GM23338 (cell line): ENCODE data around the gene C11orf54. TPM values are rescaled to one million over a fixed set of nuclear protein-coding genes. Genes with fewer than 3 reads are reported as not detected.

Experiments
- ATAC-seq: fragments of 200-7000 bp; cut with Tn5 transposase; 3 replicates; pipeline ENCODE4 v1.9.1; 2020
- DNase-seq: peaks from one replicate; pipeline ENCODE4 v3.0.0-alpha.2; 2015; ENCODE audit warnings: low spot score
- H2AFZ ChIP-seq: fragments of 200-600 bp; sonication (generic); 2 replicates; pipeline ENCODE4 v1.8.0; 2016; ENCODE audit warnings: antibody characterized with exemption, mild to moderate bottlenecking, moderate library complexity
- H3F3A ChIP-seq: fragments of 200-600 bp; sonication (generic); replicated peaks from 2 replicates; pipeline ENCODE4 v1.8.0; 2017; ENCODE audit warnings: antibody characterized with exemption, mixed run types, low read depth
- H3K27ac ChIP-seq: fragments of 200-600 bp; sonication (generic); 2 replicates; pipeline ENCODE4 v1.6.1; 2016; ENCODE audit warnings: low read depth
- H3K27me3 ChIP-seq: fragments of 200-600 bp; sonication (generic); 2 replicates; pipeline ENCODE4 v1.8.0; 2016; ENCODE audit warnings: mild to moderate bottlenecking, mixed run types, moderate library complexity; ENCODE audit not compliant: insufficient read depth
- H3K36me3 ChIP-seq: fragments of 200-600 bp; sonication (generic); 2 replicates; pipeline ENCODE4 v1.8.0; 2016; ENCODE audit warnings: mild to moderate bottlenecking; ENCODE audit not compliant: insufficient read depth
- H3K4me1 ChIP-seq: fragments of 200-600 bp; sonication (generic); 2 replicates; pipeline ENCODE4 v1.8.0; 2016; ENCODE audit warnings: mild to moderate bottlenecking, moderate library complexity; ENCODE audit not compliant: insufficient read depth
- H3K4me2 ChIP-seq: fragments of 200-600 bp; sonication (generic); 2 replicates; pipeline ENCODE4 v1.7.1; 2017; ENCODE audit warnings: mixed run types
- H3K4me3 ChIP-seq: fragments of 200-600 bp; sonication (generic); 2 replicates; pipeline ENCODE4 v1.6.1; 2016; ENCODE audit warnings: mixed run types
- H3K79me2 ChIP-seq: fragments of 200-600 bp; sonication (generic); replicated peaks from 2 replicates; pipeline ENCODE4 v1.8.0; 2017; ENCODE audit warnings: mild to moderate bottlenecking; ENCODE audit not compliant: insufficient read depth
- H3K9me2 ChIP-seq: fragments of 200-600 bp; sonication (generic); 2 replicates; pipeline ENCODE4 v1.8.0; 2017; ENCODE audit not compliant: insufficient read depth
- H4K20me1 ChIP-seq: fragments of 200-600 bp; sonication (generic); replicated peaks from 2 replicates; pipeline ENCODE4 v1.8.0; 2017; ENCODE audit warnings: mild to moderate bottlenecking; ENCODE audit not compliant: insufficient read depth
- H3K27ac Mint-ChIP-seq: 2 replicates; pipeline ENCODE4 v1.8.0; 2020; ENCODE audit warnings: inconsistent platforms, mild to moderate bottlenecking, moderate library complexity, mixed read lengths
- H3K27me3 Mint-ChIP-seq: 3 replicates; pipeline ENCODE4 v1.8.0; 2022; ENCODE audit warnings: low read depth, mild to moderate bottlenecking, moderate library complexity, mixed read lengths, inconsistent platforms; ENCODE audit not compliant: insufficient read depth, poor library complexity
- H3K36me3 Mint-ChIP-seq: 3 replicates; pipeline ENCODE4 v1.8.0; 2021; ENCODE audit warnings: low read depth, mild to moderate bottlenecking, inconsistent platforms, moderate library complexity, mixed read lengths
- H3K4me1 Mint-ChIP-seq: 3 replicates; pipeline ENCODE4 v1.8.0; 2020; ENCODE audit warnings: mild to moderate bottlenecking, inconsistent platforms, mixed read lengths
- H3K4me3 Mint-ChIP-seq: 3 replicates; pipeline ENCODE4 v1.8.0; 2021; ENCODE audit warnings: moderate library complexity, mild to moderate bottlenecking, inconsistent platforms, mixed read lengths
- H3K9me3 Mint-ChIP-seq: 3 replicates; pipeline ENCODE4 v1.8.0; 2020; ENCODE audit warnings: moderate library complexity, mild to moderate bottlenecking, inconsistent platforms, mixed read lengths
- CREB1 ChIP-seq: fragments of 250-450 bp; sonication (Bioruptor Pico); IDR thresholded peaks from 2 replicates; pipeline ENCODE4 v1.5.0; 2020; ENCODE audit warnings: low read depth, mild to moderate bottlenecking, moderate library complexity
- EZH2 ChIP-seq: fragments of 200-600 bp; sonication (generic); IDR thresholded peaks from one replicate; pipeline ENCODE4 v1.8.0; 2017; ENCODE audit warnings: antibody characterized with exemption, mild to moderate bottlenecking, low read depth; ENCODE audit not compliant: unreplicated experiment
- EZH2phosphoT487 ChIP-seq: fragments of 200-600 bp; sonication (generic); IDR thresholded peaks from one replicate; pipeline ENCODE4 v1.8.1; 2018; ENCODE audit warnings: antibody characterized with exemption; ENCODE audit not compliant: unreplicated experiment
- NANOG ChIP-seq: IDR thresholded peaks from 2 replicates; pipeline ENCODE4 v1.6.1; 2016; ENCODE audit warnings: antibody characterized with exemption, borderline replicate concordance
- POLR2AphosphoS5 ChIP-seq: IDR thresholded peaks from 2 replicates; pipeline ENCODE4 v1.6.1; 2016; ENCODE audit warnings: antibody characterized with exemption, low read depth
- STAT1 ChIP-seq: IDR thresholded peaks from one replicate; pipeline ENCODE4 v1.6.1; 2016; ENCODE audit warnings: antibody characterized with exemption; ENCODE audit not compliant: unreplicated experiment
- ZNF114 ChIP-seq: fragments of 250-450 bp; sonication (Bioruptor Pico); IDR thresholded peaks from 2 replicates; pipeline ENCODE4 v1.5.0; 2020; ENCODE audit warnings: mild to moderate bottlenecking, moderate library complexity
- ZNF331 ChIP-seq: fragments of 250-450 bp; sonication (Bioruptor Pico); IDR thresholded peaks from 2 replicates; pipeline ENCODE4 v1.5.0; 2020; ENCODE audit warnings: low read depth, mild to moderate bottlenecking, moderate library complexity
- polyA plus RNA-seq: library from polyadenylated mRNA; unstranded; fragments of >200 nt; fragmentation: Nextera tagmentation; extraction: Ambion mirVana; gene quantifications from 2 replicates; pipeline ENCODE4 v1.2.1, GENCODE V29; 2016
- total RNA-seq: library from RNA; depleted of rRNA; stranded (reverse); fragments of >200 nt; shearing (Covaris generic); gene quantifications from 2 replicates; pipeline ENCODE4 v1.2.3, GENCODE V29; 2014
- TF ChIP-seq, protein P1 (sequence below): fragments of 250-450 bp; sonication (Bioruptor Pico); IDR thresholded peaks from 2 replicates; pipeline ENCODE4 v1.5.0; 2020; ENCODE audit warnings: mild to moderate bottlenecking, moderate library complexity
- TF ChIP-seq, protein P2 (sequence below), 2 experiments: fragments of 200-600 bp in 1 of 2; sonication (generic) in 1 of 2; conservative IDR thresholded peaks; 2 replicates each; pipeline versions ENCODE4 v1.5.1 to v1.6.1; 2016 to 2017; ENCODE audit warnings: antibody characterized with exemption in 2 of 2, low read depth in 2 of 2, mild to moderate bottlenecking in 2 of 2, moderate library complexity in 1 of 2
- TF ChIP-seq, protein P3 (sequence below): IDR thresholded peaks from 2 replicates; pipeline ENCODE4 v1.6.1; 2016; ENCODE audit warnings: antibody characterized with exemption
- TF ChIP-seq, protein P4 (sequence below): IDR thresholded peaks from one replicate; pipeline ENCODE4 v1.6.1; 2018; ENCODE audit warnings: antibody characterized with exemption; ENCODE audit not compliant: unreplicated experiment

Gene C11orf54
- total and polyA plus RNA-seq, 2 experiments from 2014 or later: 35.8 to 38.8 TPM

DNA sequence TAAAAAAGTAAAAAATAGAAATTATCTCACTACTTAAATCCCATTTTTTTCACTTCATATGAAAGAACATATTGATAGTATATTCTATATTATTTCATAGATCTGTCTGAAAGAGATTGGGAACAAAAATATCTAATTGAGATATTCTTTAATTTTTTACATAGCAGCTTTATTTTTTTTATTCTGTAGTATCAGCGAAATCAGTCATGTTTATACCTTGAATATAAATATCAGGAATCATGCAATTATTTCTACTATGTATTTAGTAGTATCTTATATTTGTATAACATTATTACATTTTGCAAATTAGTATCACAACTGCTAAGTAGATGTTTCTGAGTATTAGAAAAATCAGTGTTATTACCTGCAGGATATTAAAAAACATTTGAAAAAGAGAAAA lies 20.4 kb downstream of the C11orf54 start (continued):
- TF ChIP-seq, protein P1, sequence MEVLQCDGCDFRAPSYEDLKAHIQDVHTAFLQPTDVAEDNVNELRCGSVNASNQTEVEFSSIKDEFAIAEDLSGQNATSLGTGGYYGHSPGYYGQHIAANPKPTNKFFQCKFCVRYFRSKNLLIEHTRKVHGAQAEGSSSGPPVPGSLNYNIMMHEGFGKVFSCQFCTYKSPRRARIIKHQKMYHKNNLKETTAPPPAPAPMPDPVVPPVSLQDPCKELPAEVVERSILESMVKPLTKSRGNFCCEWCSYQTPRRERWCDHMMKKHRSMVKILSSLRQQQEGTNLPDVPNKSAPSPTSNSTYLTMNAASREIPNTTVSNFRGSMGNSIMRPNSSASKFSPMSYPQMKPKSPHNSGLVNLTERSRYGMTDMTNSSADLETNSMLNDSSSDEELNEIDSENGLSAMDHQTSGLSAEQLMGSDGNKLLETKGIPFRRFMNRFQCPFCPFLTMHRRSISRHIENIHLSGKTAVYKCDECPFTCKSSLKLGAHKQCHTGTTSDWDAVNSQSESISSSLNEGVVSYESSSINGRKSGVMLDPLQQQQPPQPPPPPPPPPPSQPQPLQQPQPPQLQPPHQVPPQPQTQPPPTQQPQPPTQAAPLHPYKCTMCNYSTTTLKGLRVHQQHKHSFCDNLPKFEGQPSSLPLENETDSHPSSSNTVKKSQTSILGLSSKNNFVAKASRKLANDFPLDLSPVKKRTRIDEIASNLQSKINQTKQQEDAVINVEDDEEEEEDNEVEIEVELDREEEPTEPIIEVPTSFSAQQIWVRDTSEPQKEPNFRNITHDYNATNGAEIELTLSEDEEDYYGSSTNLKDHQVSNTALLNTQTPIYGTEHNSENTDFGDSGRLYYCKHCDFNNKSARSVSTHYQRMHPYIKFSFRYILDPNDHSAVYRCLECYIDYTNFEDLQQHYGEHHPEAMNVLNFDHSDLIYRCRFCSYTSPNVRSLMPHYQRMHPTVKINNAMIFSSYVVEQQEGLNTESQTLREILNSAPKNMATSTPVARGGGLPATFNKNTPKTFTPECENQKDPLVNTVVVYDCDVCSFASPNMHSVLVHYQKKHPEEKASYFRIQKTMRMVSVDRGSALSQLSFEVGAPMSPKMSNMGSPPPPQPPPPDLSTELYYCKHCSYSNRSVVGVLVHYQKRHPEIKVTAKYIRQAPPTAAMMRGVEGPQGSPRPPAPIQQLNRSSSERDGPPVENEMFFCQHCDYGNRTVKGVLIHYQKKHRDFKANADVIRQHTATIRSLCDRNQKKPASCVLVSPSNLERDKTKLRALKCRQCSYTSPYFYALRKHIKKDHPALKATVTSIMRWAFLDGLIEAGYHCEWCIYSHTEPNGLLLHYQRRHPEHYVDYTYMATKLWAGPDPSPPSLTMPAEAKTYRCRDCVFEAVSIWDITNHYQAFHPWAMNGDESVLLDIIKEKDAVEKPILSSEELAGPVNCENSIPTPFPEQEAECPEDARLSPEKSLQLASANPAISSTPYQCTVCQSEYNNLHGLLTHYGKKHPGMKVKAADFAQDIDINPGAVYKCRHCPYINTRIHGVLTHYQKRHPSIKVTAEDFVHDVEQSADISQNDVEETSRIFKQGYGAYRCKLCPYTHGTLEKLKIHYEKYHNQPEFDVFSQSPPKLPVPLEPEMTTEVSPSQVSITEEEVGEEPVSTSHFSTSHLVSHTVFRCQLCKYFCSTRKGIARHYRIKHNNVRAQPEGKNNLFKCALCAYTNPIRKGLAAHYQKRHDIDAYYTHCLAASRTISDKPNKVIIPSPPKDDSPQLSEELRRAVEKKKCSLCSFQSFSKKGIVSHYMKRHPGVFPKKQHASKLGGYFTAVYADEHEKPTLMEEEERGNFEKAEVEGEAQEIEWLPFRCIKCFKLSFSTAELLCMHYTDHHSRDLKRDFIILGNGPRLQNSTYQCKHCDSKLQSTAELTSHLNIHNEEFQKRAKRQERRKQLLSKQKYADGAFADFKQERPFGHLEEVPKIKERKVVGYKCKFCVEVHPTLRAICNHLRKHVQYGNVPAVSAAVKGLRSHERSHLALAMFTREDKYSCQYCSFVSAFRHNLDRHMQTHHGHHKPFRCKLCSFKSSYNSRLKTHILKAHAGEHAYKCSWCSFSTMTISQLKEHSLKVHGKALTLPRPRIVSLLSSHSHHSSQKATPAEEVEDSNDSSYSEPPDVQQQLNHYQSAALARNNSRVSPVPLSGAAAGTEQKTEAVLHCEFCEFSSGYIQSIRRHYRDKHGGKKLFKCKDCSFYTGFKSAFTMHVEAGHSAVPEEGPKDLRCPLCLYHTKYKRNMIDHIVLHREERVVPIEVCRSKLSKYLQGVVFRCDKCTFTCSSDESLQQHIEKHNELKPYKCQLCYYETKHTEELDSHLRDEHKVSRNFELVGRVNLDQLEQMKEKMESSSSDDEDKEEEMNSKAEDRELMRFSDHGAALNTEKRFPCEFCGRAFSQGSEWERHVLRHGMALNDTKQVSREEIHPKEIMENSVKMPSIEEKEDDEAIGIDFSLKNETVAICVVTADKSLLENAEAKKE (CRISPR knock-in tag): no peak
- TF ChIP-seq ZNF114 (CRISPR knock-in tag): no peak
- TF ChIP-seq ZNF331 (CRISPR knock-in tag): no peak
- no peak for TF ChIP-seq EZH2phosphoT487

DNA sequence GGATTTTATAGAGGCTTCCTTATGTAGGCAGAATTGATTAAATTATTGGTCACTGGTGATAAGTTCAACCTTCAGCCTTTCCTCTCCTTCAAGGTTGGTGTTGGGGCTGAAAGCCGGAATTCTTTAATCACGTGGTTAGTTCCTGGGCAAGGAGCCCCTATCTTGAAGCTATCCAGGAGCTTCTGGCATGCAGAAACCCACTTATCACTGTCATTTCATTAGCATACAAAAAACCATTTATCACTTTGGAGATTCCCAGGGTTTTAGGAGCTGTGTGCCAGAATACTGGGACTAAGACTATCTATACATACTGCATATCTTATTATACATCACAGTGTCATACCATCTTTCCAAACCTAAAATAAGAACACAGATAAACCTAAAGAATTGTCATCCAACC lies 24.1 kb downstream of the C11orf54 start:
- H3K36me3 ChIP-seq: peaks cover 20% of the 10 kb centered on the region
- DNase-seq (no peak), ATAC-seq (no peak)
- no peak overlapping the region for H2AFZ ChIP-seq
- Mint-ChIP-seq H3K9me3 (peaks cover 7% of the 10 kb centered on the region; the same call in 2 of the 3 replicates), H3K4me3 (no peak overlapping the region), H3K36me3 (peaks cover 10% of the 10 kb centered on the region; the same call in 2 of the 3 replicates), H3K4me1 (no peaks in the 10 kb centered on the region), H3K27ac (no peak overlapping the region), H3K27me3 (peaks cover 2% of the 10 kb centered on the region)
- no peaks in the 10 kb centered on the region for H3K9me2 ChIP-seq
- no peaks in the 10 kb centered on the region; the same call in 1 of the 2 replicates for H3K4me1 ChIP-seq
- H3K27ac ChIP-seq: no peak overlapping the region
- H3K79me2 ChIP-seq: no peaks in the 10 kb centered on the region
- no peak overlapping the region for H3K4me3 ChIP-seq
- H3K27me3 ChIP-seq: no peaks in the 10 kb centered on the region
- H3F3A ChIP-seq: no peaks in the 10 kb centered on the region
- no peaks in the 10 kb centered on the region for H4K20me1 ChIP-seq
- no peak overlapping the region for H3K4me2 ChIP-seq
- no peak for TF ChIP-seq POLR2AphosphoS5
- no peak for TF ChIP-seq STAT1
- no peak for TF ChIP-seq CREB1 (CRISPR knock-in tag)
- no peak for TF ChIP-seq EZH2
- no peak for TF ChIP-seq ZNF114 (CRISPR knock-in tag)
- no peak for TF ChIP-seq ZNF331 (CRISPR knock-in tag)
- TF ChIP-seq NANOG: no peak
- TF ChIP-seq, protein P2, sequence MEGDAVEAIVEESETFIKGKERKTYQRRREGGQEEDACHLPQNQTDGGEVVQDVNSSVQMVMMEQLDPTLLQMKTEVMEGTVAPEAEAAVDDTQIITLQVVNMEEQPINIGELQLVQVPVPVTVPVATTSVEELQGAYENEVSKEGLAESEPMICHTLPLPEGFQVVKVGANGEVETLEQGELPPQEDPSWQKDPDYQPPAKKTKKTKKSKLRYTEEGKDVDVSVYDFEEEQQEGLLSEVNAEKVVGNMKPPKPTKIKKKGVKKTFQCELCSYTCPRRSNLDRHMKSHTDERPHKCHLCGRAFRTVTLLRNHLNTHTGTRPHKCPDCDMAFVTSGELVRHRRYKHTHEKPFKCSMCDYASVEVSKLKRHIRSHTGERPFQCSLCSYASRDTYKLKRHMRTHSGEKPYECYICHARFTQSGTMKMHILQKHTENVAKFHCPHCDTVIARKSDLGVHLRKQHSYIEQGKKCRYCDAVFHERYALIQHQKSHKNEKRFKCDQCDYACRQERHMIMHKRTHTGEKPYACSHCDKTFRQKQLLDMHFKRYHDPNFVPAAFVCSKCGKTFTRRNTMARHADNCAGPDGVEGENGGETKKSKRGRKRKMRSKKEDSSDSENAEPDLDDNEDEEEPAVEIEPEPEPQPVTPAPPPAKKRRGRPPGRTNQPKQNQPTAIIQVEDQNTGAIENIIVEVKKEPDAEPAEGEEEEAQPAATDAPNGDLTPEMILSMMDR (conservative IDR thresholded peaks at IDR 0.05; ENCODE audit: low read depth in 2 of 2): no peak
- TF ChIP-seq, protein P3, sequence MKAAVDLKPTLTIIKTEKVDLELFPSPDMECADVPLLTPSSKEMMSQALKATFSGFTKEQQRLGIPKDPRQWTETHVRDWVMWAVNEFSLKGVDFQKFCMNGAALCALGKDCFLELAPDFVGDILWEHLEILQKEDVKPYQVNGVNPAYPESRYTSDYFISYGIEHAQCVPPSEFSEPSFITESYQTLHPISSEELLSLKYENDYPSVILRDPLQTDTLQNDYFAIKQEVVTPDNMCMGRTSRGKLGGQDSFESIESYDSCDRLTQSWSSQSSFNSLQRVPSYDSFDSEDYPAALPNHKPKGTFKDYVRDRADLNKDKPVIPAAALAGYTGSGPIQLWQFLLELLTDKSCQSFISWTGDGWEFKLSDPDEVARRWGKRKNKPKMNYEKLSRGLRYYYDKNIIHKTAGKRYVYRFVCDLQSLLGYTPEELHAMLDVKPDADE: no peak
- TF ChIP-seq, protein P4, sequence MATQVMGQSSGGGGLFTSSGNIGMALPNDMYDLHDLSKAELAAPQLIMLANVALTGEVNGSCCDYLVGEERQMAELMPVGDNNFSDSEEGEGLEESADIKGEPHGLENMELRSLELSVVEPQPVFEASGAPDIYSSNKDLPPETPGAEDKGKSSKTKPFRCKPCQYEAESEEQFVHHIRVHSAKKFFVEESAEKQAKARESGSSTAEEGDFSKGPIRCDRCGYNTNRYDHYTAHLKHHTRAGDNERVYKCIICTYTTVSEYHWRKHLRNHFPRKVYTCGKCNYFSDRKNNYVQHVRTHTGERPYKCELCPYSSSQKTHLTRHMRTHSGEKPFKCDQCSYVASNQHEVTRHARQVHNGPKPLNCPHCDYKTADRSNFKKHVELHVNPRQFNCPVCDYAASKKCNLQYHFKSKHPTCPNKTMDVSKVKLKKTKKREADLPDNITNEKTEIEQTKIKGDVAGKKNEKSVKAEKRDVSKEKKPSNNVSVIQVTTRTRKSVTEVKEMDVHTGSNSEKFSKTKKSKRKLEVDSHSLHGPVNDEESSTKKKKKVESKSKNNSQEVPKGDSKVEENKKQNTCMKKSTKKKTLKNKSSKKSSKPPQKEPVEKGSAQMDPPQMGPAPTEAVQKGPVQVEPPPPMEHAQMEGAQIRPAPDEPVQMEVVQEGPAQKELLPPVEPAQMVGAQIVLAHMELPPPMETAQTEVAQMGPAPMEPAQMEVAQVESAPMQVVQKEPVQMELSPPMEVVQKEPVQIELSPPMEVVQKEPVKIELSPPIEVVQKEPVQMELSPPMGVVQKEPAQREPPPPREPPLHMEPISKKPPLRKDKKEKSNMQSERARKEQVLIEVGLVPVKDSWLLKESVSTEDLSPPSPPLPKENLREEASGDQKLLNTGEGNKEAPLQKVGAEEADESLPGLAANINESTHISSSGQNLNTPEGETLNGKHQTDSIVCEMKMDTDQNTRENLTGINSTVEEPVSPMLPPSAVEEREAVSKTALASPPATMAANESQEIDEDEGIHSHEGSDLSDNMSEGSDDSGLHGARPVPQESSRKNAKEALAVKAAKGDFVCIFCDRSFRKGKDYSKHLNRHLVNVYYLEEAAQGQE: no peak
